ENCODE measurements around the gene EXTL1.
A peak's percentile ranks its signal among the peaks of the same experiment; 100 is the strongest.

Gene EXTL1

GRCh38 chr1:26035959-26036755, 14.6 kb downstream of the EXTL1 start:
- Histone ChIP-seq H3K4me3 (IDR thresholded peaks at IDR 0.05; ENCODE audit: insufficient read depth, low read depth, low read length) (peak overlapping the region; percentile 97), H3K4me1 (ENCODE audit: low read depth, poor library complexity, severe bottlenecking) (no peaks in the 10 kb centered on the region), H3K79me2 (ENCODE audit: insufficient read depth, low read depth) (no peaks in the 10 kb centered on the region), H3K36me3 (ENCODE audit: insufficient read depth) (no peaks in the 10 kb centered on the region), H3K27ac (no peak overlapping the region), H3K9ac (no peak overlapping the region), H3K27me3 (ENCODE audit: insufficient read depth, low read depth) (peaks cover 15% of the 10 kb centered on the region; the same call in 1 of the 2 replicates), H4K20me1 (ENCODE audit: insufficient read depth) (no peaks in the 10 kb centered on the region), H2AFZ (ENCODE audit: low read depth) (peak overlapping the region; percentile 100), H3K4me2 (peak overlapping the region; percentile 99)
- TF ChIP-seq, protein P1, sequence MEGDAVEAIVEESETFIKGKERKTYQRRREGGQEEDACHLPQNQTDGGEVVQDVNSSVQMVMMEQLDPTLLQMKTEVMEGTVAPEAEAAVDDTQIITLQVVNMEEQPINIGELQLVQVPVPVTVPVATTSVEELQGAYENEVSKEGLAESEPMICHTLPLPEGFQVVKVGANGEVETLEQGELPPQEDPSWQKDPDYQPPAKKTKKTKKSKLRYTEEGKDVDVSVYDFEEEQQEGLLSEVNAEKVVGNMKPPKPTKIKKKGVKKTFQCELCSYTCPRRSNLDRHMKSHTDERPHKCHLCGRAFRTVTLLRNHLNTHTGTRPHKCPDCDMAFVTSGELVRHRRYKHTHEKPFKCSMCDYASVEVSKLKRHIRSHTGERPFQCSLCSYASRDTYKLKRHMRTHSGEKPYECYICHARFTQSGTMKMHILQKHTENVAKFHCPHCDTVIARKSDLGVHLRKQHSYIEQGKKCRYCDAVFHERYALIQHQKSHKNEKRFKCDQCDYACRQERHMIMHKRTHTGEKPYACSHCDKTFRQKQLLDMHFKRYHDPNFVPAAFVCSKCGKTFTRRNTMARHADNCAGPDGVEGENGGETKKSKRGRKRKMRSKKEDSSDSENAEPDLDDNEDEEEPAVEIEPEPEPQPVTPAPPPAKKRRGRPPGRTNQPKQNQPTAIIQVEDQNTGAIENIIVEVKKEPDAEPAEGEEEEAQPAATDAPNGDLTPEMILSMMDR (conservative IDR thresholded peaks at IDR 0.05; ENCODE audit: low read depth, low read length), result peak; percentile 96

DNA sequence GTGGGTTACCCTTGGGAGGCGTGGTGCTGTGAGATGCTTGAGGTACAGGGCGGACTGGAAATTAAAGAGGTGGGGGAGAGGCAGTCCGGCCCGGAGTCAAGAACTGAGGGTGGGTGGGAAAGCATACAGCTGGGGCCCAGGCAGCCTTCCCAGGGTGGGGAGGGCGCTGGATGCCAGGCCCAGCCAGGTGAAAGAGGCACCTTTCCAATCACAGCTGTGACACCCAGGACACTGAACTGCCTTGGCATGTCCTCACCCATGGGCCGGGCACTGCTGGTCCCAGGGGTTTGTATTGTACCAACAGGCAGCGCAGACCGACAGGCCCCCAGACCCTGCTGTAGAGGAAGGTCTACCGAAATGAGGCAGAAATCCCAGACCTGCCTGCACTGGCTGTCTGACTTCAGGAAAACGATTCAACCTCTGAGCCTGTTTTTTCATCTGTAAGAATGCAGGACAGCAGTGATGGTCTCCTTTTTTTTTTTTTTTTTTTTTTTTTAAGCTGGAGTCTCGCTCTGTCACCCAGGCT, 15.2 kb downstream of the EXTL1 start:
- Histone ChIP-seq H3K4me1 (ENCODE audit: low read depth, poor library complexity, severe bottlenecking) (no peaks in the 10 kb centered on the region), H3K4me3 (IDR thresholded peaks at IDR 0.05; ENCODE audit: insufficient read depth, low read depth, low read length) (no peak overlapping the region), H3K27ac (no peak overlapping the region), H3K4me2 (no peak overlapping the region), H4K20me1 (ENCODE audit: insufficient read depth) (no peaks in the 10 kb centered on the region), H3K79me2 (ENCODE audit: insufficient read depth, low read depth) (no peaks in the 10 kb centered on the region), H3K27me3 (ENCODE audit: insufficient read depth, low read depth) (peaks cover 15% of the 10 kb centered on the region; the same call in 1 of the 2 replicates), H3K9ac (no peak overlapping the region), H2AFZ (ENCODE audit: low read depth) (no peak overlapping the region), H3K36me3 (ENCODE audit: insufficient read depth) (no peaks in the 10 kb centered on the region)
- TF ChIP-seq, protein P1 (conservative IDR thresholded peaks at IDR 0.05; ENCODE audit: low read depth, low read length), result no peak

DNA sequence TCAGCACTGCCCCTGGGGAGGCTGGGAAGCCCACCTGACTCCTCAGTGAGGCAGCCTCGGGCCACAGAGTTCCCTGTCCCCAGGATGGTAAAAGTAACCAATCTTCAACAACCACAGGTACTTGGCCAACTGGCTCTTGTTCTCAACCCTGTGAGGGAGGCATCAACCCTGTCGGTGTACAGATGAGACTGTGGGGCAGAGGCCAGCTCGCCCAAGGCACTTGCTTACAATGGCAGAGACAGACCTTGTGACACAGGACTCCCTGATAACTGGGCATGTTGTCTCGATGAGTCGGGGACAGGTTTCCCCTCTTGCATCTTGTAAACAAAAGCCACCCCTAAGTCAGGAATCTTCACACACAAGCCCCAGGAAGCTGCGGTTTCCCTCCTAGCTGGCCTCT, 16.3 kb downstream of the EXTL1 start:
- peaks cover 19% of the 10 kb centered on the region; the same call in 1 of the 2 replicates for H3K27me3 ChIP-seq (ENCODE audit: insufficient read depth, low read depth)
- H3K4me2 ChIP-seq, result no peak overlapping the region
- no peaks in the 10 kb centered on the region for H4K20me1 ChIP-seq (ENCODE audit: insufficient read depth)
- no peaks in the 10 kb centered on the region for H3K79me2 ChIP-seq (ENCODE audit: insufficient read depth, low read depth)
- H3K4me3 ChIP-seq (IDR thresholded peaks at IDR 0.05; ENCODE audit: insufficient read depth, low read depth, low read length), result no peak overlapping the region
- H2AFZ ChIP-seq (ENCODE audit: low read depth), result no peak overlapping the region
- no peaks in the 10 kb centered on the region for H3K4me1 ChIP-seq (ENCODE audit: low read depth, poor library complexity, severe bottlenecking)
- H3K27ac ChIP-seq, result no peak overlapping the region
- H3K36me3 ChIP-seq (ENCODE audit: insufficient read depth), result no peaks in the 10 kb centered on the region
- H3K9ac ChIP-seq, result no peak overlapping the region
- TF ChIP-seq, protein P1 (conservative IDR thresholded peaks at IDR 0.05; ENCODE audit: low read depth, low read length), result no peak

DNA sequence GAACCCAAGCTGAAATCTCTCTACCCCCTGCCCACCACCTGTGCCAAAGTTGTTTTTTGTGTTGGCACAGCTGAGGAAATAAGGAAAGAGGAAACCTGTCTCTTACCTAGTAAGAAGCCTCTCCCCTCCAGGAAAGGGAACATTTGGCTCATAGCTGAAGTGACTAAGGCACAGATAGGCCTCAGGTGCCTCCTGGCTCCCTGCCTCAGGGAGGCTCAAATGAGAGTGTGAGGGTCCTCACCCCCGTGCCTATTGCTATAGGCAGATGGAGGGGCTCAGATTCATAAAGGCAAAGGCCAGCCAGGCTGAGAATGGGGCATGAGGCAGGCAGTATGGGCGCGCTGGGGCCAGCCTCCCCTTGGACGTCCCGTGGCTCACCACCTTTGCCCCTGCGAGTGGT, 16.9 kb downstream of the EXTL1 start:
- Histone ChIP-seq H3K9ac (no peak overlapping the region), H3K79me2 (ENCODE audit: insufficient read depth, low read depth) (no peaks in the 10 kb centered on the region), H3K27ac (no peak overlapping the region), H2AFZ (ENCODE audit: low read depth) (no peak overlapping the region), H4K20me1 (ENCODE audit: insufficient read depth) (no peaks in the 10 kb centered on the region), H3K4me3 (IDR thresholded peaks at IDR 0.05; ENCODE audit: insufficient read depth, low read depth, low read length) (no peak overlapping the region), H3K4me1 (ENCODE audit: low read depth, poor library complexity, severe bottlenecking) (no peaks in the 10 kb centered on the region), H3K27me3 (ENCODE audit: insufficient read depth, low read depth) (peaks cover 21% of the 10 kb centered on the region; the same call in 1 of the 2 replicates), H3K4me2 (no peak overlapping the region), H3K36me3 (ENCODE audit: insufficient read depth) (no peaks in the 10 kb centered on the region)
- TF ChIP-seq, protein P1 (conservative IDR thresholded peaks at IDR 0.05; ENCODE audit: low read depth, low read length), result no peak
